ENCODE results near the gene GNG13.
A peak's percentile ranks its signal among the peaks of the same experiment; 100 is the strongest.

The GNG13 gene

DNA sequence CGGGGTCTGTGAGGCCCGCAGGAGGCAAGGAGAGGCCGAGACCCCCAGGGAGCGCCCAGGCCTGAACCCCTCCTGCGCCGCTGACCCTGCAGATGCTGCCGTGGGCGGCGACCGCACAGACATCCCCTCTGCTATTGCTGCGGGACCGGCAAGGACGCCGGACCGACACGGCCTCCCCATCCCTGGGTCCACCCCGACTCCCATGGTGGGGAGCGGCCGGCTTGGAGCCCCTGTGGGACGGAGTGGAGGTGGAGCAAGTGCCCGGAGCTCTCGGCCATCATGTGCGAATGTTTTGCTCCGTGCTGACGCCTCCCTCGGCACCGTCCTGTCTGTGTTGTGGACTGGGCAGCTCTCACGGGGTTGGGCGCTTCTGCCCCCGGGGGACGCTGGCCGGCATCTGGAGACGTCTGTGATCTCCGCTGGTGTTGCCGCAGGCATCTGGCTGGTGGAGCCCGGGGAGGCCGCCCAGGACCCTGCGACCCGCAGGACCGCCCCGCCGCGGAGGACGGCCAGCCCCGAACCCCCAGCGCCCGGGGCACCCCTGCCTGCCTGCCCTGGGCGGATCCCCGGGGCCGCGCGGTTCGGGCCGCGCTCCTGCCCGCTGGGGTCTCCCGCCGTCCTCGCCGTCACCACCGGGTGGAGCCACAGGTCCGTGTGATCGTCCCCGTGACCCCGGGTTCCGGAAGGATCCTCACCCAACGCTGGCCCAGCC is 12.8 kb upstream of the GNG13 start:
- DNase-seq = no peak

- DNase-seq = no peak
These were observed 7.5 kb upstream of the GNG13 start for GRCh38 chr16:808085-808386.

DNA sequence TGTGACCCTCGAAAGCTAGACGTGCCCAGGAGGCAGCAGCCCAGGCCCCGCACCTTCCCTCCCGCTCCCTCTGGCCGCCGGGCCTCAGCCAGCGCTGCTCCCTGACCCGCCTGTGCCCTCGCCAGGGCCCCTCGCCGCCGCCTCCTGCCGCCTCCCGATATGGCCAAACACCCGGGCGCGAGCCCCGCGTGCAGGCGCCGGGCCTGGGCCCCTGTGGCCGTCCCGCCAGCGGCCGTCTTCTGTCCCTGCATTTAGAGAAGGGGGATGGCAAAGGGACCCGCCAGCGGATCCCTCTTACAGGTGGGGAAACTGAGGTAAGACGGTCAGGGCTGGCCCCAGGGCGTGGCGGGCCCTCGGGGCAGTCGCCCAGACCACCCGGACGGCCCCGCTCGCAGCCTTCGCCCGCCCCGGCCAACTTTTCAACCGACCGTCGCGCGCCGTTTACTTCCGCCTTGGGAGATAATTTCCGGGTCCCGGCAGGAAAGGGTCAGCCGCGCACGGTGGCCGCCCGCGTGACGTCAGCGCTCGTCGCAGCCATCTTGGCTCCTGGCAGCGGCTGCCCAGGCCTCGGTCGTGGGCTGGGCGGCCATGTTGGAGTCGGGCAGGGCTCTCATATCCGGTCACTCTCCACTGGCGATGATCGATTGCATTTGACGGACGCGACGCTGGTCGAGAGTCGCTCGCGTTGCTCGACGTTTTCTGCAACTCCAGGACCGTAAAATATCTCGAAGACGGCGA is 7.0 kb upstream of the GNG13 start:
- DNase-seq = peak; percentile 89

DNA sequence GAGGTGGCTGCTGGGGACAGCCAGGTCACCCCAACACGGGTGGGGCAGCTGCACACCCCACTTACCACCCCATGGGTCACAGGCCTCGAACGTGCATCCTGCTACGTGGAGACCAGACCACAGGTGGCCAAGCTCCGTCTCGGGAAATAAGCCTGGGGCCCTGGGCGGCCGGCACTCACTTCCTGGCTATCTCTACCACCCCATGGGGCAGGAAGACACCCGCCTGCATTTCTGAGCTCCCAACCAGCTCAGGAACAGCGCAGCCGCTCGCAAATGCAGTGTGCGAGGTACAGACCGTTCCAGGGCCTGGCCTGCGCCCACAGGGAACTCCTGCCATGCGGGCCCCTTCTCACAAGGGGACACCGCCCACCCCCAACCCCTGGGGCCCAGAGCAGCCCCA is 4.9 kb upstream of the GNG13 start:
- DNase-seq = no peak

DNA sequence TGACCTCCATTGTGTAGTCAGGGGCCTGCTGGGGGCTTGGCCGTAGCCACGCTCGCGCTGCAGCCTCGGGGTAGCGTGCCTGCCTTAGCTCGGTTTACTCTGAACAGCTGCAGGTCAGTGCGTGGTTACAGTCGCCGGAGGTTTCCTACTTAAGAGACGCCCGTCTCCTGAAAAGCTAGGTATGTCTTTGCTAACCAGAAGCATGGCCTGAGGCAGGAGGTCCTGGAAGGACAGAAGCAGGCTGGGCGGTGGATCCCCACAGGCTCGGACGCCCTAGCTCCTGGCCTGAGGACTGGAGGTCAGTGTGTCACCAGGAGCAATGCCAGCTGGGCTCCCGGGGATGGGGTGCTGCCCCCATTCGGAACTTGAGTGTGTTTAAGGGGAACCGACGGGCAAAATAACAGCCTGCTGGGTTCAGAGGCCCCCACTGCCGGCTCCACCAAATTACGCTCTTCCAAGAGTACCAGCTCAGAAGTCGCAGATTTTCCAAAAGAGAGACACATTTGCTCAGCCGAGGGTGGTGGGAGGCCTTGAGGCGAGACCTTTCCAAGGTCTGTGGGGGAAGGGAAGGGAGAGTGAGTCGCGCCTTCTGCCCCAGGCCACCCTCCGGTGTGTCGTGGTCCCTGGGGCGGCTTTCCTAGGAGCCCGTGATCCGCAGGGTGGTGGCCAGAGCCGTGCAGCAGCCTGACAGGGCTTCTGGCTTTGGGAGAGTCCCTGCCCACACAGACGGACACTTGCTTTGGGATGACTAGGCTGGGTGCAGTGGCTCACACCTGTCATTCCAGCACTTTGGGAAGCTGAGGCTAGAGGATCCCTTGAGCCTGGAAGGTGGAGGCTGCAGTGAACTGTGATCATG is 3.9 kb upstream of the GNG13 start:
- DNase-seq = no peak

DNA sequence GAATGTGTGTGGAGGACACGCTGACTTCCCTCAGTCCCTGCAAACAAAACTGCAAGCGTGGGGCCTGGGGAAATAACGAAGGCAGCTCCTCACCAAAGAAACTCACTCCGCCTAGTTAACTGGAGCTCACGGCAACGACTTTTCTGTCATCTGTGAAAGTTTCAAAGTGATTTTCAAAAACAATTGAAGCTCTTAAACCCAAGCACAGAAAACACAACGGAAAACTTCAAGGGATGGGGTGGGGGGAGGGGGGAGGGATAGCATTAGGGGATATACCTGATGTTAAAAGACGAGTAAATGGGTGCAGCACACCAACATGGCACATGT is 3.2 kb upstream of the GNG13 start:
- no peak for DNase-seq

- DNase-seq = no peak
These were observed 2.6 kb upstream of the GNG13 start for GRCh38 chr16:802914-803753.

- DNase-seq = no peak
These were observed 1.9 kb upstream of the GNG13 start for GRCh38 chr16:802461-802860.

- no peak for DNase-seq
These were observed 1.2 kb upstream of the GNG13 start for GRCh38 chr16:801584-802363.

DNA sequence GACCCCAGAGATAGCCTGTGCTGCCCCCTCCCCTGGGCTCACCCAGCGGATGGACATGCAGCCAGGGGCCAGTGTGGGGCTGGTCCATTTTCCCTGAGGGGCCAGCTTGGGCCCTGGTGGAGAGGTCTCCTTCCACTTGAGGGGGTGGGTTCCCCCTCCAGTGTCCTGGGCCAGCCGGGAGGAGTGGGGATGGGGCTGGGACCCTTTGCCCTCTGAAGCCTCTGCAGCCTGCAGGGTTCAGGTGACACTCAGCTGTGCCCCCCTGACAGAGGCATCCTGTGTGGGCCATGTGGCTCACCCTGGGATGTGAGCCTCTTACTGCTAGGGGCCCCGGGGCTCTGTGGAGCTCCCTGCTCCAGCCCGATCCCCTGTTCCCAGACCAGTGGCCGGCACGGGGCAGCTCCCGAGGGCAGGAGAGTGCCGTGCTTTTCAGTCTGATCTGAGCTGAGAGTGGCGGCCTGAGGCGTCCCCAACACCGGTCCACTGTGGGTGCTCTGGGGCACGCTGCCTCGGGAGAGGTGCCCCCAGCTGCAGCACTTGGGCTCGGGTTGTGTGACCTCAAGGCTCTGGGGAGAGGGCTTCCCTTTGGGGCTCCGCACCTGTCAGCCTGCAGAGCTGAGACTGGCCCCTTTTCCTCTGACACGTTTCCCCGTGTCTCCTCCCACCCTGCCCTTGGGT is 439 bp upstream of the GNG13 start:
- no peak for DNase-seq

GRCh38 chr16:799111-799947 is 1.2 kb downstream of the GNG13 start:
- no peak for DNase-seq

- no peak for DNase-seq
These were observed 1.9 kb downstream of the GNG13 start for GRCh38 chr16:798666-799065.

- no peak for DNase-seq
These were observed 2.8 kb downstream of the GNG13 start for GRCh38 chr16:797686-798085.

- DNase-seq = no peak
These were observed 3.5 kb downstream of the GNG13 start for GRCh38 chr16:797120-797420.

- no peak for DNase-seq
These were observed 4.0 kb downstream of the GNG13 start for GRCh38 chr16:796296-797119.

DNA sequence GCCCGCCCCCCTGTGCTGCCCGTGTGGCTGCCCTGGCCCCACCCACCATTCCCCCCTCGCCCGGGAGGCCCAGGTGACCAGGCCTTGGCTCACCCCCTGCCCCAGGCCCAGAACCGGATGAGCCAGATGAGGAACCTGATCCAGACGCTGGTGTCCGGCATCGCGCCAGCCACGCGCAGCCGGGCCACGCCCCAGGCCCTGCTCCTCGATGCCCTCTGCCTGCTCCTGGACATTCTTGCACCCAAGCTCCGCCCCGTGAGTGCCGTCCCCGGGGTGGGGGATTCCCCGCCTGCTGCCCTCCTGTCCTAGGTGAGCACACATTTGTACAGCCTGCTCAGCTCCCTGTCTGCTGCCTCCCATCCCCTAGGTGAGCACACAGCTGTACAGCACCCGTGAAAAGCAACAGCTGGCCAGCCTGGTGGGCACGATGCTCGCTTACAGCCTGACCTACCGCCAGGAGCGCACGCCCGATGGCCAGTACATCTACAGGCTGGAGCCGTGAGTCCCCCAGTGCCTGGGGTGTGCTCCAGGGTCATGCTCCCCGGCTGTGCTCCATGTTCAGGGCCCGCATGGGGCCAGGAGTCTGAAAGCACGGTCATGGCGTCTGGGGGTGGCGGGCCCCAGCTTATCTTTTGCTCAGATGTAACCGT is 4.8 kb downstream of the GNG13 start:
- DNase-seq = no peak

- DNase-seq = no peak
These were observed 5.6 kb downstream of the GNG13 start for GRCh38 chr16:794853-795466.

GRCh38 chr16:794091-794822 is 6.3 kb downstream of the GNG13 start:
- DNase-seq = no peak

Data from CD4-positive, alpha-beta T cell treated with Interleukin-15 for 1 hour (primary cell).